ENCODE results near the gene EPHX1.
"Not testable (repeated sequence)": the region's sequence is repeated elsewhere in the genome, so short reads cannot be mapped to it uniquely, and the experiment has no call there.

The EPHX1 gene

GRCh38 chr1:225806249-225806648 lies 3.7 kb upstream of the EPHX1 start:
- no peak for TF ChIP-seq POLR2A (IDR thresholded peaks at IDR 0.05; ENCODE audit: low read depth, low read length)
- DNase-seq (ENCODE audit: insufficient read length, low spot score) (no peak), FAIRE-seq (no peak)

GRCh38 chr1:225806736-225807135 lies 3.2 kb upstream of the EPHX1 start:
- not testable (repeated sequence) for DNase-seq (ENCODE audit: insufficient read length, low spot score); FAIRE-seq

GRCh38 chr1:225808136-225808535 lies 1.8 kb upstream of the EPHX1 start:
- TF ChIP-seq POLR2A (IDR thresholded peaks at IDR 0.05; ENCODE audit: low read depth, low read length), result no peak
- FAIRE-seq, result no peak
- DNase-seq (ENCODE audit: insufficient read length, low spot score), result no peak

DNA sequence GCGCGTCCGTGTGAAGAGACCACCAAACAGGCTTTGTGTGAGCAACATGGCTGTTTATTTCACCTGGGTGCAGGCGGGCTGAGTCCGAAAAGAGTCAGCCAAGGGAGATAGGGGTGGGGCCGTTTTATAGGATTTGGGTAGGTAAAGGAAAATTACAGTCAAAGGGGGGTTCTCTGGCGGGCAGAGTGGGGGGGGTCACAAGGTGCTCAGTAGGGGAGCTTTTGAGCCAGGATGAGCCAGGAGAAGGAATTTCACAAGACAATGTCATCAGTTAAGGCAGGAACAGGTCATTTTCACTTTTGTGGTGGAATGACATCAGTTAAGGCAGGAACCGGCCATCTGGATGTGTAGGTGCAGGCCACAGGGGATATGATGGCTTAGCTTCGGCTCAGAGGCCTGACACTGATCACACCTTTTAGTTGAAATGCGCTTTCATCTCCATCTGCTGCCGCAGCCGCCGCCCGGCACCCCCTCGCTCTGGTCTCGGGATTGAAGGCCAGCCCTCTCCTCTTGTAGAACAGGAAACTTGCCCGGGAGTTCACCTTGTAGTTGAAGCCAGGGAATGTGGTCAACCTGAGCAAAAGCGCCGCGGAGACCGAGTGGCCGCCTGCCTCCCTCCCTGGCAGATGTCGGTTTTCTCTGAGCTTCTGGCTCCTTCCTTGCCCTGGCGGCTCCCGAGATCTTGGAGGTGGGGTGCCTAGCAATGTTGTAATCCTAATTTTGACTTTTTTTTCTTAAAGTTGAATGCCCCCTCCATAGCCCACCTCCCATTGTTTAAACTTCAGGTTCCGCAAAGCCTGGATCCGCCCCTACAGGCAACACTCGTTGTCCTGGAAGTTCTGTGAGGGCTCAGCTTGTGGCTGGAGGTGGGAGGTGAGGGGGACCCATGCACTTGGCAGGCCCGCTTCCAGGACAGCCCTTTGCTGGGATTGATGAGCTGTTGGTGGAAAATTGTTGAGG lies 935 bp downstream of the EPHX1 start:
- FAIRE-seq; DNase-seq (ENCODE audit: insufficient read length, low spot score): not testable (repeated sequence)

GRCh38 chr1:225811622-225812487 lies 1.9 kb downstream of the EPHX1 start:
- no peak for DNase-seq (ENCODE audit: insufficient read length, low spot score)
- no peak for TF ChIP-seq POLR2A (IDR thresholded peaks at IDR 0.05; ENCODE audit: low read depth, low read length)
- no peak for FAIRE-seq

DNA sequence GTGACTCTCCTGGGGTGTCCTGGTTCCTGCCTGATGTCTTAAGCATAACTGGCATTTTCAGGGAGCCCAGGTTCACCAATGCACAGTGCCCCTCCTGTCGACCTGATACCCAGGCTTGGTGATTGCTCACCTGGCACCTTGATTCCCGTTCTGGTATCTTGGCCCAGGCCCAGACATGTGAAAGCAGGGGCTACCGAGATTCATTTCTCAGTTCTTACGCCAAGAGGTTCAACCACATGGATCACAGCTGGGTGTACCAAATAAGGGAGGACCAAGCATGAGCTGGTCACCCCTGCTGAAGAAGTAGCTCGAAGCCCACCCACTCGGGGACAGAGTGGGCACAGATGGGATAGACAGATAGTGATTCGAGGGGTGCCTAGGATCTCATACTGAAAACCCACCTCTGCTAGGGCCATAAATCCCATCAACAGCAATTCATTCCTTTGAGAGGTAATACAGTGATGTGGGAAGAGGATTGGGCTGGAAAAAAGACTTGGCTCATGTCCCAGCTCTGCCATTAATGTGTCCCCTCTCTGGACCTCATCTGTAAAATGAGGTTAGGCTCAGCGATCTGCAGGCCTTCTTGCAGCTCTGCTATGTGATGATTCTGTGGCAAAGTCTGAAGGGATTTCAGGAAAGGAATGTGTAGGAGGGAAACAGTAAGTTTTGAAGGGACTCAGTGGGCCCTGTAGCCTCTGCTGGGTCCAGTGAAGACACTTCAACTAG lies 2.7 kb downstream of the EPHX1 start:
- TF ChIP-seq POLR2A (IDR thresholded peaks at IDR 0.05; ENCODE audit: low read depth, low read length), result no peak
- no peak for FAIRE-seq
- DNase-seq (ENCODE audit: insufficient read length, low spot score), result no peak

DNA sequence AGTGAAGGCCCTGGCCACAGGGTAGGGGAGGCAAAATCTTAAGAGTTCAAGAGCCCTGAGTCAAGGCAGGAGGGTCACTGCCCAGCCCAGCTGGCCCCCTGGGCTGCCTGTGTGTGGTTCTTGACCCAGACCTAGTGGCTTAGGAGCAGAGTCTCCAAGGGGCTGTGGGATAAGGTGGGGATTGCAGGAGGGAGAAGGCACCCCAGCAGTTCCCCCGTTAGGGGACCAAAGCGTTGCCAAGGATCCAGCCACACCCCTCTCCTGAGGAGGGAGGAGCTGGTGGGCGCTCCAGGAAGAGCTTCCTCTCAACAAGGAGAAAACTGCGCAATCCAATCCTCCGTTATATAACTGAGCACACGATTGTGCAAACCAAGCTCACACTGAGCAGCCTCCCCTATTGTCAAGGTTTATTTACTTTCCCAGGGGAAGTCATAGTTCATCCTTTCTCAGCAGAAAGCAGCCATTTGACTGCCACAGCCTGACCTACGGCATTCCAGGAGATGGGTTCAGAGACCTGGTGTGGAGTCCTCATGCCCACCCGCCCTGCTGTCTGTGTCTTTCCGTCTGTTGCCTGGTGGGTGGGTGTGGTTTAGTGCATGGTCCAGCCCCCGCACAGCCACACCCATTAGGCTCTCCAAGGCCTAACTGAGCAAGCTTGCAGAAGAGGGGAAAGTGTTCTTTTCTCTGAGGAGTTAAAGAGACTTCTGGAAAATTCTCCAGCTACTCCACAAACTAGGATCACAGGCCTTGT lies 3.5 kb downstream of the EPHX1 start:
- FAIRE-seq, result no peak
- peak; percentile 44 for DNase-seq (ENCODE audit: insufficient read length, low spot score)

GRCh38 chr1:225814381-225814780 lies 4.5 kb downstream of the EPHX1 start:
- DNase-seq (ENCODE audit: insufficient read length, low spot score), result no peak
- no peak for TF ChIP-seq POLR2A (IDR thresholded peaks at IDR 0.05; ENCODE audit: low read depth, low read length)
- FAIRE-seq, result no peak

More for the DNA sequence above, 3.5 kb downstream of the EPHX1 start:
- no peak for TF ChIP-seq POLR2A (IDR thresholded peaks at IDR 0.05; ENCODE audit: low read depth, low read length)

DNA sequence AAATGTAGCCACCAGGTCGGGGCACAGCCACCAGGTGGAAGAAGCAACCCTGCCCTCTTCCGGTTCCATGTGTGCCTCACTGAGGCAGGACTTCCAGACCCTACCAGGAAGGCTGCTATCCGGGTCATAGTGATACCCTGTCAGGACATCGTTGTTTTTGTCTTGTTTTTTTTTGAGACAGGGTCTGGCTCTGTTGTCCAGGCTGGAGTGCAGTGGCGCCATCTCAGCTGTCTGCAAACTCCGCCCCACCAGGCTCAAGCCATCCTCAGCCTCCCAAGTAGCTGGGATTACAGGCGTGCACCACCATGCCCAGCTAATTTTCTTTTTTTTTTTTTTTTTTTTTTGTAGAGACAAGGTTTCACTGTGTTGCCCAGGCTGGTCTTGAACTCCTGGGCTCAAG lies 5.2 kb downstream of the EPHX1 start:
- not testable (repeated sequence) for FAIRE-seq; DNase-seq (ENCODE audit: insufficient read length, low spot score)

- DNase-seq (ENCODE audit: insufficient read length, low spot score) (no peak), FAIRE-seq (no peak)
- no peak for TF ChIP-seq POLR2A (IDR thresholded peaks at IDR 0.05; ENCODE audit: low read depth, low read length)
Measured at GRCh38 chr1:225815526-225816178, 5.7 kb downstream of the EPHX1 start.

- FAIRE-seq (no peak), DNase-seq (ENCODE audit: insufficient read length, low spot score) (no peak)
- no peak for TF ChIP-seq POLR2A (IDR thresholded peaks at IDR 0.05; ENCODE audit: low read depth, low read length)
Measured at GRCh38 chr1:225816643-225817538, 7.0 kb downstream of the EPHX1 start.

DNA sequence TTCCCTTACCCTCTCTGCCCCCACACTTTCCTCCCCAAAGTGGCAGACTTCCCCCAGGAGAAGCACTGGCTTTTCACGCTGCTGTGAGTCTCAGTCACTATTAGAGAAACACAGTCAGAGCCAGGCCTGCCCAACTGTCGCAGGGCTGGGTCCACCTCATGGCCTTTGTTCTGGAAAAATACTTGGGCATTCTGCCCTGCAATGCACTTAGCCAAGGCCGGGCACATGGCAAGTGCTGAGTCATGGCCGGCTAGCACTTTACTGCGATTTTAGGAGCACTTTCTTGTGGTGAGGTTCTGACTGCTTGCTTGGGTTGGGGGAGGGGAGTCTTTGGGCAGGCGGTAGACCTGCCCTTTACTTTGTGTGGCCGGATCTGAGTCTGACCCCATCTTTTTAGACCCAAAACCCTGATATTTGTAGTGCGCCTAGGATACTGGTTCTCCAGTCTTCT lies 7.7 kb downstream of the EPHX1 start:
- no peak for FAIRE-seq
- DNase-seq (ENCODE audit: insufficient read length, low spot score), result peak; percentile 67
- TF ChIP-seq POLR2A (IDR thresholded peaks at IDR 0.05; ENCODE audit: low read depth, low read length), result 0 out of 2 replicates have a peak, but pooled peaks have one; percentile 8

All from H54 (cell line).